Raji (cell line): ENCODE data around the gene CCNY.

Source experiments
- POLR2A ChIP-seq: IDR thresholded peaks from 2 replicates; pipeline ENCODE4 v1.6.1; 2011; ENCODE audit warnings: low read depth, low read length, control low read depth; ENCODE audit not compliant: insufficient read depth

CCNY gene

DNA sequence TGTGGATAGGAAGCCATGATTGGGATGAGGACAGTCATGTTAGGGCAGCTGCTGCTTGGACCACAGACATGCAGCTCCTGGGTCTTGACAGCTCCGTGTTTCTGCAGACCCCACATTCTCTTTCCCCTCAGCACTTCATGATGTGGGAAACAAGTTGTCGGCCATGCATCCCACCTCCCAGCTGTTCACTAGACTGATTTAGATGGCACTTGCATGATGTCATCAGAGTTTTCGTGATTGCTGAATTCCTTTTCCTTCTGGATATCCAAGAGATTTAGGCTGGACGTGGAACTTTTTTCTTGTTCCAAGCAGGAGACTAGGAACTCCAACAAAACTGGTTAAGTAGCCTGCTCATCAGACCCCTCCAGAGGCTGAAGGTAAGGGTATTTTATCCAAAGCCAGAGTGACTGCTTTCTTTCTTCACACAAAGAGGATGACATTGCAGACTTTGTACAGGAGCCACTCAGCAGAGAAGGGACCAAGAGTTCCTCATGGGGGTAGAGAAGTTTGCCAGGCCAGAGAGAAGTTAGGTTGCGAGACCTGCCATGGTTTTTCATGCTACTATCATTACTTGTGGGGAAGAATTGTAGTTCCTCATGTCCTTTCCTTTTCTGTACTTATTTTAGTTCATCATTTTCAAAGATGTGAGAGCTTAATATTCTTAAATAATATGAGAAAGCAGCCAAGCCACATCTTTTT is 151.2 kb downstream of the CCNY start:
- TF ChIP-seq POLR2A: no peak

GRCh38 chr10:35488228-35488627 is 151.9 kb downstream of the CCNY start:
- no peak for TF ChIP-seq POLR2A

- TF ChIP-seq POLR2A: no peak
These were observed 156.3 kb downstream of the CCNY start for GRCh38 chr10:35492386-35493195.

DNA sequence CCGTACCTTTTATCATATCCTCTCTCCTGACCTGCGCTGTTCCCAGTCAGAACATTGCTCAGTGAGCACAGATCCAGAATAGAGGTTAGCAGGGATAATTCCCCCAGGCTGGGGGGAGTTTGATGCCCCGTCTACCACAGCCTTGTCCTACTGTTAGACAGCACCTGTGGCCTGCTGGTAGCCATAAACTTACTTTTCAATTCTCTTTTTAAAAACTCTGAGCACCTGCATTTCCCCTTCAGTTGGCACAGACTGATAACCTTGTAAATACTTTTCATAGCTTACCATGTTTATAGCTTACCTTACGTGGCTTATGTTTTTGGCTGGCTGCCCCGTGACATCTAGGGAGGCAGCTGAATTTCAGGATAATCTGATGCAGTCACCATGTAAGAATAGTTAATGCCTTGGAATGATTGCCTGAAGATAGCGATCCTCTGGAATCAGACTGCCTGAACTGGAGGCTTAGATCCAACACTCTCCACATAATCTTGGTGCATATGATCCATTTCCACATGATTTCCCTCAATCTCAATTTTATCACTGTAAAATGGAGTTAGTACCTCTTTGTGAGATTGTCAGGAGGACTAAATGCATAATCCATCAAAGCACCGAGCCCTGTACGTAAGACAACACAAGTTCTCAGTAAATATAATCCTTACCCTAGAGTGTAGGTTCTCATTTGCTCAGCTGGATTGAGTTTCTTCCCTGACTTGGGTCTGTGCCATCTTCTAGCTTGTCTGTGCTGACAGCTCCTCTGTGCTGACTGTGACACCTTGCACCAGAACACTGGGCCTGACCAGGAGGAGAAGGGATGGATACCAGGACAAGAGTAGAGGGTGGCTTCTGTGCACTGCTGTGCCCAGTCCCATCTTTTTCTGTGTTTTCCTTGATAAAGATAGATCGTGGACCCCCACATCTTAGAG is 157.1 kb downstream of the CCNY start:
- no peak for TF ChIP-seq POLR2A

- TF ChIP-seq POLR2A: no peak
These were observed 159.3 kb downstream of the CCNY start for GRCh38 chr10:35495521-35496119.

DNA sequence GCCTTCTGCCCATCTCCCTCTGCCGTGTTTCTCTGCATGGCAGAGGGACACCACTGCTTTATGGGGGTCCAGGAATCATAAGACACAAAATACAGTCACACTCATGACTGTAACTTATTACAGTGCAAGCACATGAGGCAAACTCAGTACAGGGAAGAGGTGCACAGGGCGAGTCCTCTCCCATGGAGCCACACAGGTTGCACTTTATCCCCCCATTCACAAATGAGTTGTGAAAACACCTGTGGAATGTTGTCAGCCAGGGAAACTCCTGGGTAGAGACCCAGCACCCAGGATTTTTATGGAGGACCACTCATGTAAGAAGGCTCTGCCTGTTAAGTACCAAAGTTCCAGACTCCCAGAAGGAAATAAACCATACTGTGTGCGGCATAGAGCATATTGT is 161.6 kb downstream of the CCNY start:
- TF ChIP-seq POLR2A: no peak

- TF ChIP-seq POLR2A: no peak
These were observed 162.4 kb downstream of the CCNY start for GRCh38 chr10:35498693-35499092.

- no peak for TF ChIP-seq POLR2A
These were observed 165.6 kb downstream of the CCNY start for GRCh38 chr10:35501923-35502322.

GRCh38 chr10:35502692-35503091 is 166.4 kb downstream of the CCNY start:
- no peak for TF ChIP-seq POLR2A

DNA sequence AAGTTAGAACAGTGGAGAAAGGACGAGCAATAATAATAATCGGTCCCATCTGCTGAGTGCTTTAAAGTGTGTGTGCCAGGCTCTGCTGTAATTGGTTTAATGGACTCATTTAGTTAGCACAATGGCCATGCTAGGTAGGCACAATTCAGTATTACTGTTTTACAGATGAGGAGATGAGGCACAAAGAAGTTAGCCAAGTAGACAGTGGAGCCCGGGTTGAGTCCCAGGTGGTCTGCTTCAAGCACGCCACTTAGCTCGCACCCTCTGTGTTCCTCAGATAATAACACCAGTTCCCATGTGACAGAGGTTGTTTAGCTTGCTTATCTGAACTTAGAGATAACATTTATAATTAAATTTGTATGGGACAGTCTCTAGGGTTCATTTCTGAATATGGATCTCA is 167.3 kb downstream of the CCNY start:
- no peak for TF ChIP-seq POLR2A

DNA sequence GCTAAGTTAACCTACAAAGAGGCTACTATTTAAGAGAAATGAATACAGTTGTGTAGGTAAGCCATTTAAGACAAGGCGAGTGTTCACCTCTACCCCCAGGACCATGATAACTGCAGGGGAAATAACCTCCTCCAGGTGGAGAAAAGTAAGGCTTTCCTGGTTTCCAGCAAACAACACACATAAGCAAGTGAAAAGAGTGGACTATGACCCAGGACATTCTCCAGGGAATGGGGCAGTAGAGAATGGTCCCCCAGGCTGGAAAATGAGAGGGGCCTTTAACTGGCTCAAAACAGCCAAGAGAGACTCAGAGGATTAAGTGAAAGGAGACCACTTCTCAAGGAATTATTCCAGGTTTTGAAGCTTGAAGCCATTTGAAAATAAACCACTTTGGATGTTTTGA is 167.8 kb downstream of the CCNY start:
- no peak for TF ChIP-seq POLR2A

- TF ChIP-seq POLR2A: no peak
These were observed 169.0 kb downstream of the CCNY start for GRCh38 chr10:35505241-35505873.

GRCh38 chr10:35506741-35507140 is 170.4 kb downstream of the CCNY start:
- no peak for TF ChIP-seq POLR2A

DNA sequence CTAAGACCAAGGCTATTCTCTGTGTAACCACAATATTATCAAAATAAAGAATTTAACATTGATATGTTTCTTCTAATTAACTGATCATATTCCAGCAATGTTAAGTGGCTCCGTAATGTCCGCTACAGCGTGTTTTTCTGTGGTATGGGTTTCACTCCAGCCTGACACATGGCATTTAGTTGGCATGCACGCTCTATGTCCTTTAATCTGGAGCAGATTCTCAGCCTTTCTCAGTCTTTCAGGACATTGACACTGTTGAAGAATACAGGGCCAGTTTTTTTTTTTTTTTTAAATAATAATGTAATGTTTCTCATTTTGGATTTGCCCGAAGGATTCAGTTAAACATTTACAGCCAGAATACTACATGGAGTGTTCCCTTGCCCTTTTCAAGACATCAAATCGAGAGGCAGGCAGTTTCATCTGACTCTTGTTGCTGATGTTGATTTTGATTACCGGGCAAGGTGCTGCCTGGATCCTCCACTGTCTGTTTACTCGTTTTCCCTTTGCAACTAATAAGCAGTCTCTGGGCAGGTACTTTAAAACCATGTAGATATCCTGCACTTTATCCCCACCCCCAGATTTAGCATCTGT is 171.3 kb downstream of the CCNY start:
- TF ChIP-seq POLR2A: no peak
